Trophoblast cell (in vitro differentiated cells and primary cell): ENCODE results near the gene USP24.

Source experiments
- DNase-seq, 2 donors: peaks; one replicate each; pipeline ENCODE4 v3.0.0-alpha.2; 2016
- H2AFZ ChIP-seq: 2 replicates; pipeline ENCODE4 v1.6.1; 2013; ENCODE audit warnings: low read length, moderate library complexity, mild to moderate bottlenecking; ENCODE audit not compliant: insufficient read depth, poor library complexity
- H2AK5ac ChIP-seq: 2 replicates; pipeline ENCODE4 v1.6.1; 2013; ENCODE audit warnings: mild to moderate bottlenecking, low read length
- H2BK120ac ChIP-seq: 2 replicates; pipeline ENCODE4 v1.6.1; 2013; ENCODE audit warnings: low read length, mild to moderate bottlenecking, moderate library complexity; ENCODE audit not compliant: insufficient read depth, poor library complexity
- H2BK12ac ChIP-seq: 2 replicates; pipeline ENCODE4 v1.6.1; 2013; ENCODE audit warnings: mild to moderate bottlenecking, low read length, moderate library complexity
- H2BK5ac ChIP-seq: 2 replicates; pipeline ENCODE4 v1.6.1; 2013; ENCODE audit warnings: low read length, low read depth, moderate library complexity, mild to moderate bottlenecking; ENCODE audit not compliant: poor library complexity
- H3K14ac ChIP-seq: 2 replicates; pipeline ENCODE4 v1.6.1; 2013; ENCODE audit warnings: mild to moderate bottlenecking, low read length
- H3K18ac ChIP-seq: 2 replicates; pipeline ENCODE4 v1.6.1; 2013; ENCODE audit warnings: mild to moderate bottlenecking, low read length
- H3K23ac ChIP-seq: 2 replicates; pipeline ENCODE4 v1.6.1; 2013; ENCODE audit warnings: low read length
- H3K27ac ChIP-seq: 2 replicates; pipeline ENCODE4 v1.5.1; 2013; ENCODE audit warnings: low read depth, mild to moderate bottlenecking, inconsistent platforms, low read length, moderate library complexity
- H3K27me3 ChIP-seq: 2 replicates; pipeline ENCODE4 v1.6.1; 2013; ENCODE audit warnings: inconsistent platforms, mild to moderate bottlenecking, low read length, moderate library complexity; ENCODE audit not compliant: insufficient read depth
- H3K36me3 ChIP-seq, 2 experiments: 1 replicate in 1 of 2; 2 replicates in 1 of 2; pipeline ENCODE4 v1.6.1; 2013; ENCODE audit warnings: low read length in 2 of 2, mild to moderate bottlenecking in 2 of 2, moderate library complexity in 1 of 2; ENCODE audit not compliant: insufficient read depth in 2 of 2, control insufficient read depth in 1 of 2
- H3K4ac ChIP-seq: 2 replicates; pipeline ENCODE4 v1.6.1; 2013; ENCODE audit warnings: low read depth, mild to moderate bottlenecking, low read length, moderate library complexity
- H3K4me1 ChIP-seq, 2 experiments: 1 replicate in 1 of 2; 2 replicates in 1 of 2; pipeline ENCODE4 v1.6.1; 2013; ENCODE audit warnings: low read length in 2 of 2, mild to moderate bottlenecking in 2 of 2, moderate library complexity in 1 of 2; ENCODE audit not compliant: insufficient read depth in 2 of 2, control insufficient read depth in 1 of 2
- H3K4me2 ChIP-seq: 2 replicates; pipeline ENCODE4 v1.6.1; 2013; ENCODE audit warnings: inconsistent platforms, mild to moderate bottlenecking, low read length, moderate library complexity
- H3K4me3 ChIP-seq: 2 replicates; pipeline ENCODE4 v1.5.1; 2013; ENCODE audit warnings: mild to moderate bottlenecking, low read depth, low read length, inconsistent platforms
- H3K79me1 ChIP-seq: one replicate; pipeline ENCODE4 v1.6.1; 2013; ENCODE audit warnings: low read length
- H3K79me2 ChIP-seq: 2 replicates; pipeline ENCODE4 v1.6.1; 2013; ENCODE audit warnings: low read length, mild to moderate bottlenecking; ENCODE audit not compliant: control insufficient read depth, insufficient read depth, poor library complexity
- H3K9ac ChIP-seq: 2 replicates; pipeline ENCODE4 v1.6.1; 2013; ENCODE audit warnings: mild to moderate bottlenecking, low read length
- H3K9me3 ChIP-seq: 2 replicates; pipeline ENCODE4 v1.6.1; 2013; ENCODE audit warnings: low read depth, mild to moderate bottlenecking, control low read depth, inconsistent platforms, low read length; ENCODE audit not compliant: insufficient read depth
- H4K12ac ChIP-seq: 2 replicates; pipeline ENCODE4 v1.6.1; 2013; ENCODE audit warnings: low read depth, mild to moderate bottlenecking, low read length, moderate library complexity
- H4K8ac ChIP-seq: 2 replicates; pipeline ENCODE4 v1.6.1; 2013; ENCODE audit warnings: low read depth, mild to moderate bottlenecking, low read length, moderate library complexity
- H4K91ac ChIP-seq: one replicate; pipeline ENCODE4 v1.6.1; 2013; ENCODE audit warnings: low read depth, mild to moderate bottlenecking, low read length, moderate library complexity
- WGBS: extraction: QIAGEN DNeasy Blood & Tissue Kit; methylation state at CpG from one replicate; pipeline ENCODE4 v1.1.7; 2013; ENCODE audit warnings: missing lambda C conversion rate; ENCODE audit not compliant: insufficient read length, insufficient coverage; ENCODE audit errors: extremely low coverage; 5-methylcytosine and 5-hydroxymethylcytosine counted together

USP24 gene

DNA sequence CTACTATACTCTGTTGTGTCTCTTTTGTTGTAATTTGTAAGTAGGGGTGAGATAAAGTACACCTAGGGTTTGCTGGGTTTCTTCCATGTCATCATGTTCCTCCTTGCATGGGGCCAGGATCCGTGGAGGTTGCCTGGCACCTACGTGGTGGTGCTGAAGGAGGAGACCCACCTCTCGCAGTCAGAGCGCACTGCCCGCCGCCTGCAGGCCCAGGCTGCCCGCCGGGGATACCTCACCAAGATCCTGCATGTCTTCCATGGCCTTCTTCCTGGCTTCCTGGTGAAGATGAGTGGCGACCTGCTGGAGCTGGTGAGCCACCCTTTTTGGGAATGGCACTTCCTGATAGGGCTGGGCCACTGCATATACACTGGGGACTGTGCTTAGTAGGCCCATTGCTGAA lies 171.4 kb downstream of the USP24 start:
- H3K36me3 ChIP-seq = no peaks in the 10 kb centered on the region
- no peak overlapping the region for H3K9ac ChIP-seq
- no peak overlapping the region for H2BK5ac ChIP-seq
- no peak overlapping the region for H3K4me3 ChIP-seq
- H4K12ac ChIP-seq = no peak overlapping the region
- no peaks in the 10 kb centered on the region for H3K79me2 ChIP-seq
- no peak overlapping the region for H3K4ac ChIP-seq
- peaks cover 4% of the 10 kb centered on the region for H3K9me3 ChIP-seq
- H3K4me1 ChIP-seq = peaks cover 7 to 9% of the 10 kb centered on the region in 2 experiments
- peak overlapping the region; percentile 19 for H3K23ac ChIP-seq
- H3K27ac ChIP-seq = no peak overlapping the region
- no peak for DNase-seq
- H3K27me3 ChIP-seq = peaks cover 26% of the 10 kb centered on the region
- no peak overlapping the region for H2AFZ ChIP-seq
- no peak overlapping the region for H3K14ac ChIP-seq
- H2AK5ac ChIP-seq = no peak overlapping the region
- H3K79me1 ChIP-seq = no peaks in the 10 kb centered on the region
- H4K8ac ChIP-seq = no peak overlapping the region
- no peak overlapping the region for H3K18ac ChIP-seq
- no peak overlapping the region for H2BK12ac ChIP-seq
- no CpG with 5 or more reads among the region's 9 CpGs for WGBS
- no peak overlapping the region for H2BK120ac ChIP-seq
- H4K91ac ChIP-seq = no peak overlapping the region
- no peak overlapping the region for H3K4me2 ChIP-seq

DNA sequence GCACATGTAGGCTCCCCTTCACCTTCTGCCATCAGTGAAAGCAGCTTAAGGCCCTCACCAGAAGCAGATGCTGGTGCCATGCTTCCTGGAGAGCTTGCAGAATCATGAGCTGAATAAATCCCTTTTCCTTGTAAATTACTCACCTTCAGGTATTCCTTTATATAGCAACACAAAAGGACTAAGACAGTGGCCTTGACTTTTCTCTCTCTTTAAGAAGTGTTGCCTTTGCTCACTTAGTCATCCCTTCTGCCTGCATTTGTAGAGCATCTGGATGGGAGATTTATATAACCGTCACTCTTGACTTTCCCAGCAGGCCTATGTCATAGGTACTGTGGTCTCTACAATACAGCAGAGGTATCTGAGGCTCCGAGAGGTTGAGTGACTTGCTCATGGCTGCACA lies 172.2 kb downstream of the USP24 start:
- WGBS = no CpG with 5 or more reads among the region's 2 CpGs
- Histone ChIP-seq H2AFZ (no peak overlapping the region), H3K18ac (no peak overlapping the region), H3K79me1 (no peaks in the 10 kb centered on the region), H2BK5ac (no peak overlapping the region), H3K23ac (no peak overlapping the region), H3K9me3 (peaks cover 4% of the 10 kb centered on the region), H3K9ac (no peak overlapping the region), H4K12ac (no peak overlapping the region), H4K8ac (no peak overlapping the region), H2AK5ac (no peak overlapping the region), H3K14ac (no peak overlapping the region), H2BK12ac (no peak overlapping the region), H3K4me2 (no peak overlapping the region), H2BK120ac (no peak overlapping the region), H3K79me2 (no peaks in the 10 kb centered on the region), H4K91ac (no peak overlapping the region), H3K4ac (no peak overlapping the region), H3K27me3 (peaks cover 33% of the 10 kb centered on the region), H3K36me3 (no peaks in the 10 kb centered on the region), H3K4me1 (peaks cover 7 to 9% of the 10 kb centered on the region in 2 experiments), H3K27ac (no peak overlapping the region), H3K4me3 (no peak overlapping the region)
- DNase-seq = no peak

DNA sequence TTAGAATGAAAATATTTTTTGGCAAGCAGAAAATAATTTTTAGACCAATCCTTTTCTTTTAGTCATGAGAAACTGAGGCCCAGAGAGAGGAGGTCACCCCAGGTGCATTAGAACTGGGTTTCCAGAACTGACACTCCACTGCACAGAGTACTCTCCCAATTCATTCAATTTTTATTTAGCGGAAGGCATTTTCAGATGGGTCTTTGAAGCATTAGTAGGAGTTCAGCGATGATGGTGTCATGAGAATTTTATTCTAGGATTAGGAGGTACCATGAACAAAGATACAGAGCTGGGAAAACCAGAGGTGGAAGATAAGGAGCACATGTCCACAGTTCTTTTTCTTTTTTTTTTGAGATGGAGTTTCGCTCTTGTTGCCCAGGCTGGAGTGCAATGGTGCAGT lies 173.6 kb downstream of the USP24 start:
- Histone ChIP-seq H3K4me3 (no peak overlapping the region), H3K79me2 (no peaks in the 10 kb centered on the region), H3K4ac (no peak overlapping the region), H2BK12ac (no peak overlapping the region), H2AFZ (no peak overlapping the region), H4K12ac (no peak overlapping the region), H3K4me1 (peaks cover 7 to 9% of the 10 kb centered on the region in 2 experiments), H3K4me2 (no peak overlapping the region), H2BK120ac (no peak overlapping the region), H3K18ac (no peak overlapping the region), H3K9me3 (peaks cover 4% of the 10 kb centered on the region), H3K14ac (no peak overlapping the region), H4K91ac (no peak overlapping the region), H3K27ac (no peak overlapping the region), H2BK5ac (no peak overlapping the region), H3K9ac (no peak overlapping the region), H3K23ac (no peak overlapping the region), H2AK5ac (no peak overlapping the region), H3K36me3 (no peaks in the 10 kb centered on the region), H3K79me1 (no peaks in the 10 kb centered on the region), H3K27me3 (peaks cover 40% of the 10 kb centered on the region), H4K8ac (no peak overlapping the region)
- WGBS = no CpG with 5 or more reads among the region's 3 CpGs
- DNase-seq = no peak

DNA sequence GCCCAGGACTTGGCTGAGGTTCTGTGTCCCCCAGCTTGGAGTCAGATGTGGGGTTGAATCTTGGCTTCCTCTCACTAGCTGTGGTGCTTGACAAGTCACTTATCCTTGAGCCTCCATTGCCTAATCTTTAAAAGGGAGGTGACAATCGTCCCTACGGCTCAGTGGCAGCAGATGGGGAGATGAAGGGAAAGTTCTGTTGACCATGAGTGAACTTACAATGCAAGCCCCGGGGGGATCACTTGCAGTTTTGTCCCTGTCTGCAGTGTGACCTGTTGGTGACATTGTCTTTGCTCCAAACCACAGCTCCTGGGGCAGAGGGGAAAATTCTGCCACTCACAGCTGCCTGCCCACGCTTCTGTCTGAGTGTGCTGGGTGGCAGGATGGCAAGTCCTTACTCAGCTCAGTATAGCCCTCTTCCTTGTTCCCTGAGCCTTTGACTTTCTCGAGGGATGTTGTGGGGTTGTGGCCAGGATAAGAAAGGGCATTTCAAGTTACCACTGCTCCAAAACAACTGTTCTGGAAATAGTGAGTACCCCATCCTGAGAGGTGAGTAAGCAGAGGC lies 174.2 kb downstream of the USP24 start:
- DNase-seq = no peak
- Histone ChIP-seq H2AFZ (no peak overlapping the region), H3K4me1 (peaks cover 7 to 9% of the 10 kb centered on the region in 2 experiments), H3K36me3 (no peaks in the 10 kb centered on the region), H2AK5ac (no peak overlapping the region), H3K9me3 (peaks cover 4% of the 10 kb centered on the region), H3K27me3 (peaks cover 40% of the 10 kb centered on the region), H4K8ac (no peak overlapping the region), H3K27ac (no peak overlapping the region), H3K23ac (no peak overlapping the region), H3K4ac (no peak overlapping the region), H3K4me2 (no peak overlapping the region), H4K12ac (no peak overlapping the region), H3K79me2 (no peaks in the 10 kb centered on the region), H2BK120ac (no peak overlapping the region), H3K14ac (no peak overlapping the region), H3K18ac (no peak overlapping the region), H4K91ac (no peak overlapping the region), H2BK12ac (no peak overlapping the region), H3K4me3 (no peak overlapping the region), H3K79me1 (no peaks in the 10 kb centered on the region), H2BK5ac (no peak overlapping the region), H3K9ac (no peak overlapping the region)
- WGBS = no CpG with 5 or more reads among the region's 5 CpGs
